GM19324 (cell line): ENCODE data around the gene ZNF557.
"Not testable (repeated sequence)": the region's sequence is repeated elsewhere in the genome, so short reads cannot be mapped to it uniquely, and the experiment has no call there.

Experiments used
- ATAC-seq: cut with Tn5 transposase; IDR thresholded peaks from one replicate; pipeline ENCODE4 v1.9.1; 2021; ENCODE audit warnings: mild to moderate bottlenecking, moderate library complexity; ENCODE audit not compliant: unreplicated experiment, low FRiP score

The ZNF557 gene

DNA sequence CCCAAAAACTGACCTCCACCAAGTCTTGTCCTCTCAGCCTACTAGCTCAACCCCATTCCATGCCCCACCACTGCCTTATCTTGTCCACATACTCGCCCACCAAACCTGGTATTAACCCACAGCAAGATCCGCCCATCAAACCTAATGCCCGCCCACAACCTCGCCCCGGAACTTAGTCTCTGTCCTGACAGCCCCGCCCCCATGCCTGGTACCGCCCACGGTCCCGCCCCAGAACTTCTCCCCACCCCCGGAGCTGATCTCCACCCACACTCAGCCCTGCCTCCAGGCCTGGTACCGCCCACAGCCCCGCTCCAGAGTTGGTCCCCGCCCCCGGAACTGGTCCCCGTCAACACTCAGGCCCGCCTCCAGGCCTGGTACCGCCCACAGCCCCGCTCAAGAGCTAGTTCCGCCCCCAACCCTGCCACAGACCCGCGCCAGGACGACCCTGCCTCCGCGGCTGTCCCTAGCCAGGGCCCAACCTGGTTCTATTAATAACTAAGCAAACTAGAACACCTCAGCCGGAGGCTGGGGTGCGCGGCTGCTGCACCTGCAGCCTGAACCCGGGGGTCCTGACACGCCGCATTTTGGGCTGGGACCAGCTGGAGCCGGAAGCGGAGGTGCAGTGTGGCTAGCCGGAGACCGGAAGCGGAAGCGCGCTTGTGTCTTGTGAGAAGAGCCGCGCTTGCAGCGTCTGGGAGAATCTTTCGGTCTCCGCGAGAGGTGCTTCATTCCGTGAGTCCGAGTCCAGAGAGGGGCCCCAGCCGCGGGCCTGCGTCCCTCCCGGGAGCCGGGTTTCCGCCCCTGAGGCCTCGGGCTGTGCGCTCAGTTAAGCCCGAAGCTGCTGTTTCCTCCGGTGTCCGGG is at the start of gene ZNF557:
ZNF557 (plus strand) TSS at position 662 of the 862 bp plus-strand sequence. CDS start 5,372 bp downstream, outside the sequence.
- ATAC-seq = peak; percentile 95

- ATAC-seq = not testable (repeated sequence)
These were observed 48.2 kb upstream of the ZNF557 start, which contains the start of gene MBD3L2B for GRCh38 chr19:7021331-7021730. Gene MBD3L2B (minus strand): TSS chr19:7021431. CDS start chr19:7021397, 34 bp downstream.

- ATAC-seq = not testable (repeated sequence)
These were observed 40.7 kb upstream of the ZNF557 start for GRCh38 chr19:7028790-7029189.

DNA sequence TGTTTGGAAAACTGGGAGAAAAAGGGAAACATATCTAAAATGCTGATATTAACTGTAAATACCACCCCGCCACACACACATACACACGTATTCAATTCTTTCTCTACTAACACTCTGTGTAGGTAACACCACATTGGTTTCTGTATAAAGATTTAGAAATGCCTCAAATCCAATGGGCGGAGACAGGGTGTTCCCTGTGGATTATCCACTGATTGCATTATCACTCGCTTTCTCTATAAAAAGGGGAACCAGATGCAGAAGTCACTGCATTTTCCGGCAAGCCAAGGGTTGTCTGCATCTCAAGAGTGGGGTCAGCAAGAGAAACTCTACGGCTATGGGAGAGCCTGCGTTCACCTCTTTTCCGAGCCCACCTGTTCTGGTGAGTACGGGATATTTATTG is 39.2 kb upstream of the ZNF557 start, which contains the start of gene MBD3L5:
MBD3L5 (plus strand) TSS at position 301 of the 400 bp plus-strand sequence; CDS start at position 335, 34 bp downstream.
- ATAC-seq = not testable (repeated sequence)

DNA sequence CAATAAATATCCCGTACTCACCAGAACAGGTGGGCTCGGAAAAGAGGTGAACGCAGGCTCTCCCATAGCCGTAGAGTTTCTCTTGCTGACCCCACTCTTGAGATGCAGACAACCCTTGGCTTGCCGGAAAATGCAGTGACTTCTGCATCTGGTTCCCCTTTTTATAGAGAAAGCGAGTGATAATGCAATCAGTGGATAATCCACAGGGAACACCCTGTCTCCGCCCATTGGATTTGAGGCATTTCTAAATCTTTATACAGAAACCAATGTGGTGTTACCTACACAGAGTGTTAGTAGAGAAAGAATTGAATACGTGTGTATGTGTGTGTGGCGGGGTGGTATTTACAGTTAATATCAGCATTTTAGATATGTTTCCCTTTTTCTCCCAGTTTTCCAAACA is 29.4 kb upstream of the ZNF557 start, which contains the start of gene MBD3L4:
MBD3L4 (minus strand) TSS at position 101 of the 400 bp plus-strand sequence; CDS start at position 66, 35 bp downstream.
- not testable (repeated sequence) for ATAC-seq

DNA sequence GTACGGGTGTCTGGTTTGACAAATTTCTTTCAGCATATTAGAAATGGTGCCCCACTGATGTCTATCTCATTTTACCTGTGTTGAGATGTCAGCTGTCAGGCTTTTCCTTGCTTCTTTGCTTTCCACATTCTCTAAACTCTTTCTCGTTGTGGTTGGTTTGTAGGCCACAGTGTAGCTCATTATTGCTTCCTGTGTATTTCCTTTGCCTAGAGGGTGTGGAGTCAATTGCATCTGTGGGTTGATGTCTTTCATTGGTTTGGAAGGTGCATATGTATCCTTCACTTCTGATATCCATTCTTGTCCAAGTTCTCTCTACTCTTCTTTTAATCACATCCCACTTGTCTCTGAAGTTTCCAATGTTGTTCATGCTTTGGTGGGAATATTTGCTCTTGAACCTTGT is 27.9 kb upstream of the ZNF557 start:
- ATAC-seq = not testable (repeated sequence)

- ATAC-seq = not testable (repeated sequence)
These were observed 20.5 kb upstream of the ZNF557 start, which contains the start of gene MBD3L2 for GRCh38 chr19:7049021-7049420. Gene MBD3L2 (plus strand): TSS chr19:7049321. CDS start chr19:7049374, 53 bp downstream.

DNA sequence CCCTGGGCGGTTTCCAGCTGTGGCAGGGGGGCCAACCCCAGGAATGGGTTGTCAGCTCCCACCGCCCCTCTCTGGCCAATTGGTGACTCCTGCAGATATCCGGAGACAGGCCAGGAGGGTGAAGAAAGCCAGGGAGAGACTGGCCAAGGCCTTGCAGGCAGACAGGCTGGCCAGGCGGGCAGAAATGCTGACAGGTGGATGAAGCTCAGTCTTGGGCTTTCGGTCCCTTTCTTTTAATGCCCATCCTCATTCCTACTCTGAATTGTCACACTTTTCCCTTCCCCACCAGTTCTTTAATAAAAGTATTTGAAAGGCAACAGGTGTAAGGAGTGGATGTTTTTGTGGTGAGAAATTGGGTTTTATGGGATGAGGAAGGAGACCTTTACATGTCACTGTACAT is 18.1 kb upstream of the ZNF557 start:
- not testable (repeated sequence) for ATAC-seq

DNA sequence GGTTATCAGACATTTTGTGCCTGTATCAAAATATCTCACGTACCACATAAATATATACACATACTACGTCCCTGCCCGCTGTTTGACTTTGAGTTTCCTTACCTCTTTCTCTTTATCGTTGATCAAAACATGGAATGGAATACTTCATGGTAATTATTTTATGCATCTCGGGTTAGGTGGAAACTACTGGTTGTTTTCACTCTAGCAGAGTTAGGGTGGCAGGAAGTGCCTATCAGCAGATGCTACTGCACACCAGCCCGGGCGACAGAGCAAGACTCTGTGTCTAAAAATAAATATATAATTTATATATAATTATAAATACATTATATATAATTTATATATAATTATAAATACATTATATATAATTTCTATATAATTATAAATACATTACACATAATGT is 16.6 kb upstream of the ZNF557 start:
- ATAC-seq = not testable (repeated sequence)

DNA sequence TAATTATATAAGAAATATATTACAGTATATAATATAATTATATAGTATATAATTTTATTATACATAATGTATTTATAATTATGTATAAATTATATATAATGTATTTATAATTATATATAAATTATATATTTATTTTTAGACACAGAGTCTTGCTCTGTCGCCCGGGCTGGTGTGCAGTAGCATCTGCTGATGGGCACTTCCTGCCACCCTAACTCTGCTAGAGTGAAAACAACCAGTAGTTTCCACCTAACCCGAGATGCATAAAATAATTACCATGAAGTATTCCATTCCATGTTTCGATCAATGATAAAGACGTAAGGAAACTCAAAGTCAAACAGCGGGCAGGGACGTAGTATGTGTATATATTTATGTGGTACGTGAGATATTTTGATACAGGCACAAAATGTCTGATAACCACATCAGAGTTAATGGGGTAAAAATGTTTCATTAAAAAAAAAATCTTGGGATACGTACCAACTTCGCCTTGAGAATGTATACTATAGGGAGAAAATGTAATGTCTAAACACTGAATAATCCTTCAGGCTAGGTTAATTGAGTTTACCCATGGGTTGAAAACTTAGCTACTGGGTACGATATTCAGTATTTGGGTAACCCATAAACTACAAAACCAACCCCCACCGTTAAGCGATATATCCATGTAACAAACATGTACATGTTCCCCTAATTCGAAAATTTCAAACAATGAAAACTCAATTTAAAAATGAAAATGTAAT is 14.7 kb upstream of the ZNF557 start:
- not testable (repeated sequence) for ATAC-seq

- not testable (repeated sequence) for ATAC-seq
These were observed 13.8 kb upstream of the ZNF557 start for GRCh38 chr19:7055679-7056078.

- not testable (repeated sequence) for ATAC-seq
These were observed 13.1 kb upstream of the ZNF557 start for GRCh38 chr19:7056371-7056770.

DNA sequence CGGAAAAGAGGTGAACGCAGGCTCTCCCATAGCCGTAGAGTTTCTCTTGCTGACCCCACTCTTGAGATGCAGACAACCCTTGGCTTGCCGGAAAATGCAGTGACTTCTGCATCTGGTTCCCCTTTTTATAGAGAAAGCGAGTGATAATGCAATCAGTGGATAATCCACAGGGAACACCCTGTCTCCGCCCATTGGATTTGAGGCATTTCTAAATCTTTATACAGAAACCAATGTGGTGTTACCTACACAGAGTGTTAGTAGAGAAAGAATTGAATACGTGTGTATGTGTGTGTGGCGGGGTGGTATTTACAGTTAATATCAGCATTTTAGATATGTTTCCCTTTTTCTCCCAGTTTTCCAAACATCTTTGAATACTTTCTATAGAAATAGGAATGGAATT is 10.9 kb upstream of the ZNF557 start, which contains the start of gene MBD3L3:
MBD3L3 (minus strand) TSS at position 101 of the 400 bp plus-strand sequence; CDS start at position 30, 71 bp downstream.
- ATAC-seq = not testable (repeated sequence)

DNA sequence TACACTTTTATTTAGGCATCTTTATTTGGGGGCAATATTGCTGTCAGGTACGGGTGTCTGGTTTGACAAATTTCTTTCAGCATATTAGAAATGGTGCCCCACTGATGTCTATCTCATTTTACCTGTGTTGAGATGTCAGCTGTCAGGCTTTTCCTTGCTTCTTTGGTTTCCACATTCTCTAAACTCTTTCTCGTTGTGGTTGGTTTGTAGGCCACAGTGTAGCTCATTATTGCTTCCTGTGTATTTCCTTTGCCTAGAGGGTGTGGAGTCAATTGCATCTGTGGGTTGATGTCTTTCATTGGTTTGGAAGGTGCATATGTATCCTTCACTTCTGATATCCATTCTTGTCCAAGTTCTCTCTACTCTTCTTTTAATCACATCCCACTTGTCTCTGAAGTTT is 9.5 kb upstream of the ZNF557 start:
- ATAC-seq = not testable (repeated sequence)

- no peak for ATAC-seq
These were observed 6.2 kb upstream of the ZNF557 start for GRCh38 chr19:7063339-7063738.

DNA sequence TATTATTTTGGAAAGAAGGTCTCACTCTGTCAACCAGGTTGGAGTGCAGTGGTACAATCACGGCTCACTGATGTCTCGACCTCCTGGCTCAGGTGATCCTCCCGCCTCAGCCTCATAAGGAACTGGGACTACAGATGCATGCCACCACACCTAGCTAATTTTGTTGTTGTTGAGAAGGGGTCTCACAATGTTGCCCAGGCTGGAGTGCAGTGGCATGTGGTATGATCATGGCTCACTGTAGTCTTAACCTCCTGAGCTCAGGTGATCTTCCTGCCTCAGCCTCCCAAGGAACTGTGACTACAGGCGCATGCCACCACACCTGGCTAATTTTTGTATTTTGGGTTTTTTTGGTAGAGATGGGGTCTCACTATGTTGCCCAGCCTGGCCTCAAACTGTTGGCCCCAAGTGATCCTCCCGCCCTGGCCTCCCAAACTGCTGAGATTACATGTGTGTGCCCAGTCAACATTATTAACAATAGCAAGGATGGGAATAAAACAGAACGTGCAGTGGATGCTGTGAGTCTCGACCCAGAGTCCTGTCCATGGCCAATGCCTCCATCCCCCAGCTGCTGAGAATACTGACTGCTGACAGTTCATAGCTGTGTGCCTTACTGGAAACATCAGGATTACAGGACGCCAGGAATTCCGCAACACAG is 5.6 kb upstream of the ZNF557 start:
- no peak for ATAC-seq

DNA sequence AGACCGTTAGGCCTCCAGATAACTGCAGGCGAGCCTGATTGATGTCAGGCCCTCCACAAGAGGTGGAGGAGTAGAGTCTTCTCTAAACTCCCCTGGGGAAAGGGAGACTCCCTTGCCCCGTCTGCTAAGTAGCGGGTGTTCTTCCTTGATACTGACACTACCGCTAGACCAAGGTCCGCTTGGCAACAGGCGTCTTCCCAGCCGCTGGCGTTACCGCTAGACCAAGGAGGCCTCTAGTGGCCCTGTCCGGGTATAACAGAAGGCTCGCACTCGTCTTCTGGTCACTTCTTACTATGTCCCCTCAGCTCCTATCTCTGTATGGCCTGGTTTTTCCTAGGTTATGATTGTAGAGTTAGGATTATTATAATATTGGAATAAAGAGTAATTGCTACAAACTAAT is 2.4 kb upstream of the ZNF557 start:
- not testable (repeated sequence) for ATAC-seq

- no peak for ATAC-seq
These were observed 1.8 kb upstream of the ZNF557 start for GRCh38 chr19:7067716-7068115.

GRCh38 chr19:7068599-7068998 is 904 bp upstream of the ZNF557 start:
- no peak for ATAC-seq

DNA sequence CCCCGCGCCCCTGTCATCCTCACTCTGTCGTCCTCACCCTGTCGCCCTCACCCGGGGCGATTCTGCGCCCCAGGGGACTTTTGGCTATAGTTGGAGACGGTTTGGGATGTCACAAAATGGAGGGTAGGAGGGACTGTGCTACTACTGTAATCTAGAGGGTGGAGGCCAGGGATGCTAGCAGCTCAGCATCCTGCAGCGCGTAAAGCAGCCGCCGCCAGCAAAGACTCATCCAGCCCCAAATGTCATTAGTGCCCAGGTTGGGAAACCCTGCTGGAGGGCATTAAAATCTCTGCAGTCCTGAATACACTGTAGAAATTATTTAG is 362 bp downstream of the ZNF557 start:
- no peak for ATAC-seq
